GM13977 (cell line): ENCODE results near the gene CACNA1B.

Experiments
- DNase-seq: peaks from one replicate; pipeline ENCODE4 v3.0.0; 2012; ENCODE audit warnings: low spot score
- in situ Hi-C: fragments of 300-500 bp; cut with MboI; formaldehyde crosslinking; loops from one replicate; pipeline ENCODE4 v1.12.0; 2022; ENCODE audit warnings: low sequenced_read_pairs, low pct_unique_long_range_greater_than_20kb, mixed read lengths, inconsistent platforms; ENCODE audit not compliant: unreplicated experiment
- TF ChIP-seq, protein P1 (sequence below): IDR thresholded peaks from 2 replicates; pipeline ENCODE4 v1.5.1; 2012; ENCODE audit warnings: mild to moderate bottlenecking, control low read depth; ENCODE audit not compliant: insufficient read depth; ENCODE audit errors: extremely low read depth, missing control alignments

The CACNA1B gene

GRCh38 chr9:138075496-138075895 is 197.9 kb downstream of the CACNA1B start:
- no peak for DNase-seq
- in situ Hi-C loops = no loop called here
- TF ChIP-seq, protein P1, sequence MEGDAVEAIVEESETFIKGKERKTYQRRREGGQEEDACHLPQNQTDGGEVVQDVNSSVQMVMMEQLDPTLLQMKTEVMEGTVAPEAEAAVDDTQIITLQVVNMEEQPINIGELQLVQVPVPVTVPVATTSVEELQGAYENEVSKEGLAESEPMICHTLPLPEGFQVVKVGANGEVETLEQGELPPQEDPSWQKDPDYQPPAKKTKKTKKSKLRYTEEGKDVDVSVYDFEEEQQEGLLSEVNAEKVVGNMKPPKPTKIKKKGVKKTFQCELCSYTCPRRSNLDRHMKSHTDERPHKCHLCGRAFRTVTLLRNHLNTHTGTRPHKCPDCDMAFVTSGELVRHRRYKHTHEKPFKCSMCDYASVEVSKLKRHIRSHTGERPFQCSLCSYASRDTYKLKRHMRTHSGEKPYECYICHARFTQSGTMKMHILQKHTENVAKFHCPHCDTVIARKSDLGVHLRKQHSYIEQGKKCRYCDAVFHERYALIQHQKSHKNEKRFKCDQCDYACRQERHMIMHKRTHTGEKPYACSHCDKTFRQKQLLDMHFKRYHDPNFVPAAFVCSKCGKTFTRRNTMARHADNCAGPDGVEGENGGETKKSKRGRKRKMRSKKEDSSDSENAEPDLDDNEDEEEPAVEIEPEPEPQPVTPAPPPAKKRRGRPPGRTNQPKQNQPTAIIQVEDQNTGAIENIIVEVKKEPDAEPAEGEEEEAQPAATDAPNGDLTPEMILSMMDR = no peak

DNA sequence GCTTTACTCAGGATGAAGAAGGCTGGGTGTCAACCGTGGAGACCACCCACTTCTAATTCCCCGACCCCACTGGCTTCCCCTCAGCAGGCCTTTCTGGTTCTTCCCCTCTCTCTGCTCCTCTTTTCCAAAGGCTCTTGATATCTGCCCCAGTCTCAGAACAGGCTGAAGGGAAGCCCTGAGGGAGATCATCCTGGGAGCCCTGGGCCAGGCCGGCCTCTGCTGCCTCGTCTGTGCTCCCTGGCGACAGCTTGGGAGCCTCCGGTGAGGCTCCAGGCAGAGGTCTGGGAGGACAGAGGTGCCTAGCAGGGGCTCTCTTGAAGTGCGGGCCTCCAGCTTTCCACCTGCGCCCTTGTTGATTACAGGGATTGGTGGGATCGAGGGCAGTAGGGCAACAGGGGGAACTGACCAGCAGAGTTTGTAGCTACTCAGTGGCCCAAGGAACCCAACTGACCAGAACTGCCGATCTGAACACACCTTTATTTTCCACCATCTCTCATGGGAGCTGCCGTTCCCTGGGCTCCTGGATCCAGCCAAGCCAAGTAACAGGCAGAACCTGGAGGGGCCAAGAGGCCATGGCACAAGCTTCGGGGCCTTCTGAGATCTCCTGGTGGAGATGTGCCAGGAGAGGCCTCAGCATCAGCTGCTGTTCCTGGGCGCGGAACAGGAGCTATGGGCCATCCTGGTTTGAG is 198.5 kb downstream of the CACNA1B start:
- no peak for DNase-seq
- in situ Hi-C loops = no loop called here
- TF ChIP-seq, protein P1 = no peak

DNA sequence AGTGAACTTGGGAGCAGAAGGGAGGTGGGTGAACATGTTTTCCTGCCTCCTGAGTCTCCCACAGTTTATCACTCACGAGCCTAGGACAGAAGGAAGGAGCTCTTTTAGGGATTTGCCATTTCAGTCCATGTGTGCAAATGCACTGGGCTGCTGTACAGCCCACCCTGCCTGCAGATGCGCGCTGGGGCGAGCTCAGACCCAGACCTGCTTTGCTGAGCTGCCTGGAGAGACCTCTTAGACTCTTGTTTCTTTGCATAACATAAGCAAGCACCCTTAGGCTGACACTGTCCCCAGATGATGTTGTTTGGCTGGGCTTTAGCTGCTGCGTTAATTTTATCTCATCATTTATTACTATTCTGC is 199.0 kb downstream of the CACNA1B start:
- DNase-seq = no peak
- TF ChIP-seq, protein P1 = no peak
- in situ Hi-C loops = no loop called here

DNA sequence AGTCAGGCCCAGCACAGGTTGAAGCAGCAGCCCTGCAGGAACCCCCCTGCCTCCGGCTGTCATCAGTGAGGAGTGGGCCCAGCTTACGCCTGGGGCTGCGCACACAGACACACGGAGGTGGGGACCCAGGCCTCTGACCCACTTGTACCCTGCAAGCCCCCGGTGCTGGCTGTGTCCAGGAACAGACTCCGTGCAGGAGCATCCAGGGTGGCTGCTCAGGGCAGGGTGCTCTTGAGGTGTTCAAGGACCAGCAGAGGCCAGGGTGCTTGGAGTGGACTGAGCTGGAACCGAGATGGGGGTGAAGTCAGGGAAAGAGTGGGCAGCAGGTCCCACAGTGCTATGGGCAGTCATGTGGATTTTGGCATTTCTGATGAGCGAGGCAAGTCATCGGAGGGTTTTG is 199.5 kb downstream of the CACNA1B start:
- in situ Hi-C loops = no loop called here
- DNase-seq = no peak
- TF ChIP-seq, protein P1 = no peak

DNA sequence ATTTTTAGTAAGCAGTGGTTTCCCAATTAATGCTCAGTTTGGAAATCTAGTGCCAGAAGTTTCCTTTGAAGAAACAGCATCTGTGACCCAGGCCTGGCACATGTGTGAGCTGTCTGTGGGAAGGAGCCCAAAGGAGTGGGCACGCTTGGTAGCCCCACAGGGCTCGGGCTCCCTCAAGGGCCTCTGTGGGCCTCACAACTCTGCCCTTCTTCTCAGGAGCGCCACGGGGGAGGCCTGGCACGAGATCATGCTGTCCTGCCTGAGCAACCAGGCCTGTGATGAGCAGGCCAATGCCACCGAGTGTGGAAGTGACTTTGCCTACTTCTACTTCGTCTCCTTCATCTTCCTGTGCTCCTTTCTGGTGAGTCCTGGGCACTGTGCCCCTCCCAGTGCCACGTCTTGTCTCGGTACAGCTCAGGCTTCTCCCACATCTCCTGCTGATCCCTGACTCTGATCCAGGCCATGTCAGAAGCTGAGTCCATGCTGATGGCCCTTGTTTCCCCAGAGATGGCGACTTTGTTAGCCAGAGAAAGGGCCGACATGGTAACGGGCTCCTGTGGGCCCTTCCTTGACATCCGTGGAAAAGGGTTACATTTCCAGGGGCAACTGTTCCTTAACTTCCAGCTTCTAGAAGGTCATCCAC is 200.4 kb downstream of the CACNA1B start:
- DNase-seq = no peak
- in situ Hi-C loops = no loop called here

DNA sequence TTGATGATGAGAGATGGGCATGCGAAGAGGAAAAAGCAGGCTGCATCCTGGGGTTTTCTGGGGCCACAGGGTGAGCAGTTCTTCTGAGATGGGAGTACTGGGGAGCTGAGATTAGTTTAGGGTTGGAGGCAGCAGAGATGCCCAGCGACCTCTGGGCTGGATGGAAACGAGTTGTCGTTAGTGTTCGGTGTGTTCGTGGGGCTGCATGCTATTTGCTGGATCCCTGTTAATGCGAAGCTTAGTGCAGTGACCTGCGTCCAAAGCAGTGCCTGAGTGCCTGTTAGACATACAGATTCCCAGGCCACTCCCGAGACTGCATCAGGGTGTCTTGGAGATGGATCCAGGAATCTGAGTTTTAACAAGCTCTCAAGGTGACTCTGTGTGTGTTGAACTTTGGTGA is 201.3 kb downstream of the CACNA1B start:
- no peak for DNase-seq
- in situ Hi-C loops = no loop called here
- TF ChIP-seq, protein P1 = no peak

More for the DNA sequence above, 200.4 kb downstream of the CACNA1B start:
- TF ChIP-seq, protein P1 = no peak

DNA sequence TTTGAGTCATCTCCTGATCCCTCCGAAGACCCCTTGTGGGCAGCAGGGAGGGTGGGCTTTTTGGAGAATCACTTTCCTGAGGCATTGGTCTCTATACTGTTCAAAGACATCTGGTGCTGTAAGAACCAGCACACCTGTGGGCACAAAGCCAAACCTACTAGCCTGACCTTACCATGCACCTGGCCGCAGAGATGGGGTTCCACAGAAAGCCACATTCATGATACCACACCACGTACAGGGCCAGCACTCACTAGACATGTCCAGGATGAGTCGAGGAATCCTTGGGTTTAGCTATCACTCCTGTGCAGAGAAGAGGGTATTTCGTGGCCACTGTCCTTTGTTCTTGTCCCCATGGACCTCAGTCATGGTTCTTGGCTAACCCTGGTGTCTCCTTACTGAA is 203.4 kb downstream of the CACNA1B start:
- no peak for DNase-seq
- TF ChIP-seq, protein P1 = no peak
- in situ Hi-C loops = no loop called here
